K562 (cell line): ENCODE measurements around the gene SLC5A6. TPM values are rescaled to one million over a fixed set of nuclear protein-coding genes. Genes with fewer than 3 reads are reported as not detected.

ENCODE experiments used
- BACH1 ChIP-seq: fragments of 200-800 bp; sonication (Bioruptor generic); IDR thresholded peaks from 2 replicates; pipeline ENCODE4 v1.6.1; 2016; ENCODE audit warnings: missing genetic modification characterization, missing compliant biosample characterization
- COPS2 ChIP-seq: fragments of 450-650 bp; conservative IDR thresholded peaks from 2 replicates; pipeline ENCODE4 v1.6.1; 2016; ENCODE audit warnings: mild to moderate bottlenecking, moderate library complexity
- ELF4 ChIP-seq: fragments of 450-650 bp; formaldehyde crosslinking; IDR thresholded peaks from 2 replicates; pipeline ENCODE4 v1.4.0; 2022; ENCODE audit warnings: missing genetic modification characterization
- ETS2 ChIP-seq: IDR thresholded peaks from 2 replicates; pipeline ENCODE4 v1.6.1; 2016; ENCODE audit warnings: borderline replicate concordance, missing genetic modification characterization, mild to moderate bottlenecking, moderate library complexity, missing compliant biosample characterization; ENCODE audit not compliant: poor library complexity, severe bottlenecking
- FOXA1 ChIP-seq: fragments of 450-650 bp; IDR thresholded peaks from 2 replicates; pipeline ENCODE4 v1.6.1; 2016; ENCODE audit warnings: mild to moderate bottlenecking, borderline replicate concordance
- MCM7 ChIP-seq, 2 experiments: fragments of 450-650 bp; IDR thresholded peaks; 2 replicates each; pipeline ENCODE4 v1.6.1; 2016 to 2018
- MIER1 ChIP-seq: fragments of 450-650 bp; IDR thresholded peaks from 2 replicates; pipeline ENCODE4 v1.6.1; 2016; ENCODE audit warnings: antibody characterized with exemption, mild to moderate bottlenecking, low read depth
- NBN ChIP-seq: fragments of 450-650 bp; IDR thresholded peaks from 2 replicates; pipeline ENCODE4 v1.6.1; 2016; ENCODE audit warnings: low read depth, mild to moderate bottlenecking
- U2AF1 ChIP-seq: fragments of 200-400 bp; formaldehyde crosslinking; optimal IDR thresholded peaks from 2 replicates; pipeline ENCODE3; 2017; ENCODE audit warnings: mild to moderate bottlenecking, low read depth, low read length, moderate library complexity
- ZSCAN29 ChIP-seq: fragments of 450-650 bp; IDR thresholded peaks from 2 replicates; pipeline ENCODE4 v1.6.1; 2017
- ZZZ3 ChIP-seq: fragments of 450-650 bp; IDR thresholded peaks from 2 replicates; pipeline ENCODE4 v1.6.1; 2016; ENCODE audit warnings: antibody characterized with exemption, mild to moderate bottlenecking, moderate library complexity
- polyA plus RNA-seq, 8 experiments: library from polyadenylated mRNA; depleted of rRNA in 4 of 8; stranded (reverse) in 5 of 8; unstranded in 3 of 8; fragments of >200 nt; fragmentation: Nextera tagmentation in 2 of 8; fragmentation: Illumina TruSeq in 1 of 8; extraction: Ambion mirVana in 2 of 8; extraction: Trizol in 1 of 8; gene quantifications; 2 replicates each; pipeline versions ENCODE4 v1.2.1 to v1.2.3, GENCODE V29; 2011 to 2014; ENCODE audit warnings: inconsistent platforms in 1 of 8, missing spikeins in 1 of 8
- total RNA-seq, 7 experiments: library from RNA; depleted of rRNA in 6 of 7; stranded (reverse); fragments of >200 nt in 6 of 7; fragmentation: Illumina TruSeq in 2 of 7; extraction: Trizol in 2 of 7; gene quantifications; 2 replicates each; pipeline versions ENCODE4 v1.2.1 to v1.2.3, GENCODE V29; 2011 to 2021; ENCODE audit warnings: low replicate concordance in 1 of 7
- TF ChIP-seq, protein P1 (sequence below): fragments of 450-650 bp; IDR thresholded peaks from 2 replicates; pipeline ENCODE4 v1.6.1; 2016; ENCODE audit warnings: low read depth
- TF ChIP-seq, protein P2 (sequence below): fragments of 450-650 bp; IDR thresholded peaks from 2 replicates; pipeline ENCODE4 v1.7.1; 2018; ENCODE audit warnings: mild to moderate bottlenecking, low read depth; ENCODE audit not compliant: partially characterized antibody
- TF ChIP-seq, protein P3 (sequence below): conservative IDR thresholded peaks from 2 replicates; pipeline ENCODE4 v1.6.1; 2011; ENCODE audit warnings: low read depth, mild to moderate bottlenecking, low read length; ENCODE audit not compliant: control insufficient read depth
- TF ChIP-seq, protein P4 (sequence below): fragments of 450-650 bp; formaldehyde crosslinking; IDR thresholded peaks from 2 replicates; pipeline ENCODE4 v1.4.0; 2022; ENCODE audit warnings: missing genetic modification characterization

Gene SLC5A6
- total and polyA plus RNA-seq, 9 of the 15 experiments (the other 6 are each of a cell fraction or from before 2014, with no cell fraction given) = 32.6 to 137 (median 107) TPM

DNA sequence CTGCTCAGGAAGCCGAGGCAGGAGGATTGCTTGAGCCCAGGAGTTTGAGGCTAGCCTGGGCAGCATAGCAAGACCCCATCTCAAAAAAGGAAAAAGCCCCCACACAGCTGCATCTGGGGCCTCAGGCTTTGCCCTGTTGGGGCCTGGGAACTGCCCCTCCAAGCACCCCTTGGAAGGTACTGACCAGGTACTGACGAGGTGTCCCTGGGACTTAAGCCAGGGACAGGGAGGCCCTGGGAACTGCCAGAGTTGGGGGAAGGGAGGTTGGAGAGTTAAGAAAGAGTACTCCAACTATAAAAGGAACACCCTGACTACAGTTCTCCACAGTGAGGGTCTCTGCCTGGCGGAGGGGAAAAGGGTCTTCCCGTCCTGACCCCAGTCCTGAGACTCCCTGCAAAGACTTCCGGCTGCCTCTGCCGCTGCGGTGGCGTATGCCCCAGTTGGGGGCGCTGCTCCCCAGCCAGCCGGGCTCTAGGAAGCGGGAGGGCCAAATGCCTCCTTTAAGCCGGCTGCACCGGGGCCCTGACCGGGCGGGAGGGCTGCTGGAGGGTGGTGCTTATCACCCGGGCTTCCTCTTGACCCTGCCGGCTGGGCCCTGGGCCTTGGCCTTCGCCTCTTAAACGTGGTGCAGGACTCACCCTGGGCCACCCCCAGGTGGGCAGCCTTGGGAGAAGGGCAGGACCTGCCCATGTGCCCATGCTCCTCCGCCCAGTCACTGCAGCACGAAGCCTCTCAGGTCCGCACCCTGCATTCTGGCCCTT, 38.0 kb upstream of the SLC5A6 start (continued):
- TF ChIP-seq, protein P1, sequence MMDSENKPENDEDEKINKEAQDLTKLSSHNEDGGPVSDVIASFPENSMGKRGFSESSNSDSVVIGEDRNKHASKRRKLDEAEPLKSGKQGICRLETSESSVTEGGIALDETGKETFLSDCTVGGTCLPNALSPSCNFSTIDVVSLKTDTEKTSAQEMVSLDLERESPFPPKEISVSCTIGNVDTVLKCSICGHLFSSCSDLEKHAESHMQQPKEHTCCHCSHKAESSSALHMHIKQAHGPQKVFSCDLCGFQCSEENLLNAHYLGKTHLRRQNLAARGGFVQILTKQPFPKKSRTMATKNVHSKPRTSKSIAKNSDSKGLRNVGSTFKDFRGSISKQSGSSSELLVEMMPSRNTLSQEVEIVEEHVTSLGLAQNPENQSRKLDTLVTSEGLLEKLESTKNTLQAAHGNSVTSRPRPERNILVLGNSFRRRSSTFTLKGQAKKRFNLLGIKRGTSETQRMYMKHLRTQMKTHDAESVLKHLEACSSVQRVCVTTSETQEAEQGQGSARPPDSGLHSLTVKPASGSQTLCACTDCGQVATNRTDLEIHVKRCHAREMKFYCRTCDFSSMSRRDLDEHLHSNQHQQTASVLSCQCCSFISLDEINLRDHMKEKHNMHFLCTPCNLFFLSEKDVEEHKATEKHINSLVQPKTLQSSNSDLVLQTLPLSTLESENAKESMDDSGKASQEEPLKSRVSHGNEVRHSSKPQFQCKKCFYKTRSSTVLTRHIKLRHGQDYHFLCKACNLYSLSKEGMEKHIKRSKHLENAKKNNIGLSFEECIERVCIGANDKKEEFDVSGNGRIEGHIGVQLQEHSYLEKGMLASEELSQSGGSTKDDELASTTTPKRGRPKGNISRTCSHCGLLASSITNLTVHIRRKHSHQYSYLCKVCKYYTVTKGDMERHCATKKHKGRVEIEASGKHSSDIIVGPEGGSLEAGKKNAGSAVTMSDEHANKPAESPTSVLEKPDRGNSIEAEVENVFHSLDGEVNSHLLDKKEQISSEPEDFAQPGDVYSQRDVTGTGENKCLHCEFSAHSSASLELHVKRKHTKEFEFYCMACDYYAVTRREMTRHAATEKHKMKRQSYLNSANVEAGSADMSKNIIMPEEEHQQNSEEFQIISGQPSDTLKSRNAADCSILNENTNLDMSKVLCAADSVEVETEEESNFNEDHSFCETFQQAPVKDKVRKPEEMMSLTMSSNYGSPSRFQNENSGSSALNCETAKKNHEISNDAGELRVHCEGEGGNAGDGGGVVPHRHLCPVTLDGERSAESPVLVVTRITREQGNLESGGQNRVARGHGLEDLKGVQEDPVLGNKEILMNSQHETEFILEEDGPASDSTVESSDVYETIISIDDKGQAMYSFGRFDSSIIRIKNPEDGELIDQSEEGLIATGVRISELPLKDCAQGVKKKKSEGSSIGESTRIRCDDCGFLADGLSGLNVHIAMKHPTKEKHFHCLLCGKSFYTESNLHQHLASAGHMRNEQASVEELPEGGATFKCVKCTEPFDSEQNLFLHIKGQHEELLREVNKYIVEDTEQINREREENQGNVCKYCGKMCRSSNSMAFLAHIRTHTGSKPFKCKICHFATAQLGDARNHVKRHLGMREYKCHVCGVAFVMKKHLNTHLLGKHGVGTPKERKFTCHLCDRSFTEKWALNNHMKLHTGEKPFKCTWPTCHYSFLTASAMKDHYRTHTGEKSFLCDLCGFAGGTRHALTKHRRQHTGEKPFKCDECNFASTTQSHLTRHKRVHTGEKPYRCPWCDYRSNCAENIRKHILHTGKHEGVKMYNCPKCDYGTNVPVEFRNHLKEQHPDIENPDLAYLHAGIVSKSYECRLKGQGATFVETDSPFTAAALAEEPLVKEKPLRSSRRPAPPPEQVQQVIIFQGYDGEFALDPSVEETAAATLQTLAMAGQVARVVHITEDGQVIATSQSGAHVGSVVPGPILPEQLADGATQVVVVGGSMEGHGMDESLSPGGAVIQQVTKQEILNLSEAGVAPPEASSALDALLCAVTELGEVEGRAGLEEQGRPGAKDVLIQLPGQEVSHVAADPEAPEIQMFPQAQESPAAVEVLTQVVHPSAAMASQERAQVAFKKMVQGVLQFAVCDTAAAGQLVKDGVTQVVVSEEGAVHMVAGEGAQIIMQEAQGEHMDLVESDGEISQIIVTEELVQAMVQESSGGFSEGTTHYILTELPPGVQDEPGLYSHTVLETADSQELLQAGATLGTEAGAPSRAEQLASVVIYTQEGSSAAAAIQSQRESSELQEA = no peak
- TF ChIP-seq, protein P2, sequence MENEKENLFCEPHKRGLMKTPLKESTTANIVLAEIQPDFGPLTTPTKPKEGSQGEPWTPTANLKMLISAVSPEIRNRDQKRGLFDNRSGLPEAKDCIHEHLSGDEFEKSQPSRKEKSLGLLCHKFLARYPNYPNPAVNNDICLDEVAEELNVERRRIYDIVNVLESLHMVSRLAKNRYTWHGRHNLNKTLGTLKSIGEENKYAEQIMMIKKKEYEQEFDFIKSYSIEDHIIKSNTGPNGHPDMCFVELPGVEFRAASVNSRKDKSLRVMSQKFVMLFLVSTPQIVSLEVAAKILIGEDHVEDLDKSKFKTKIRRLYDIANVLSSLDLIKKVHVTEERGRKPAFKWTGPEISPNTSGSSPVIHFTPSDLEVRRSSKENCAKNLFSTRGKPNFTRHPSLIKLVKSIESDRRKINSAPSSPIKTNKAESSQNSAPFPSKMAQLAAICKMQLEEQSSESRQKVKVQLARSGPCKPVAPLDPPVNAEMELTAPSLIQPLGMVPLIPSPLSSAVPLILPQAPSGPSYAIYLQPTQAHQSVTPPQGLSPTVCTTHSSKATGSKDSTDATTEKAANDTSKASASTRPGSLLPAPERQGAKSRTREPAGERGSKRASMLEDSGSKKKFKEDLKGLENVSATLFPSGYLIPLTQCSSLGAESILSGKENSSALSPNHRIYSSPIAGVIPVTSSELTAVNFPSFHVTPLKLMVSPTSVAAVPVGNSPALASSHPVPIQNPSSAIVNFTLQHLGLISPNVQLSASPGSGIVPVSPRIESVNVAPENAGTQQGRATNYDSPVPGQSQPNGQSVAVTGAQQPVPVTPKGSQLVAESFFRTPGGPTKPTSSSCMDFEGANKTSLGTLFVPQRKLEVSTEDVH = no peak
- TF ChIP-seq ELF4 (CRISPR knock-in tag) (no peak), FOXA1 (no peak), ETS2 (tag) (no peak), ZSCAN29 (no peak), ZZZ3 (no peak), U2AF1 (no peak), NBN (no peak), COPS2 (no peak), BACH1 (tag) (no peak), MCM7 (IDR thresholded peaks at IDR 0.05) (no peak), MIER1 (no peak)
- TF ChIP-seq, protein P3, sequence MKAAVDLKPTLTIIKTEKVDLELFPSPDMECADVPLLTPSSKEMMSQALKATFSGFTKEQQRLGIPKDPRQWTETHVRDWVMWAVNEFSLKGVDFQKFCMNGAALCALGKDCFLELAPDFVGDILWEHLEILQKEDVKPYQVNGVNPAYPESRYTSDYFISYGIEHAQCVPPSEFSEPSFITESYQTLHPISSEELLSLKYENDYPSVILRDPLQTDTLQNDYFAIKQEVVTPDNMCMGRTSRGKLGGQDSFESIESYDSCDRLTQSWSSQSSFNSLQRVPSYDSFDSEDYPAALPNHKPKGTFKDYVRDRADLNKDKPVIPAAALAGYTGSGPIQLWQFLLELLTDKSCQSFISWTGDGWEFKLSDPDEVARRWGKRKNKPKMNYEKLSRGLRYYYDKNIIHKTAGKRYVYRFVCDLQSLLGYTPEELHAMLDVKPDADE = no peak; the same call in 1 of the 2 replicates
- TF ChIP-seq, protein P4, sequence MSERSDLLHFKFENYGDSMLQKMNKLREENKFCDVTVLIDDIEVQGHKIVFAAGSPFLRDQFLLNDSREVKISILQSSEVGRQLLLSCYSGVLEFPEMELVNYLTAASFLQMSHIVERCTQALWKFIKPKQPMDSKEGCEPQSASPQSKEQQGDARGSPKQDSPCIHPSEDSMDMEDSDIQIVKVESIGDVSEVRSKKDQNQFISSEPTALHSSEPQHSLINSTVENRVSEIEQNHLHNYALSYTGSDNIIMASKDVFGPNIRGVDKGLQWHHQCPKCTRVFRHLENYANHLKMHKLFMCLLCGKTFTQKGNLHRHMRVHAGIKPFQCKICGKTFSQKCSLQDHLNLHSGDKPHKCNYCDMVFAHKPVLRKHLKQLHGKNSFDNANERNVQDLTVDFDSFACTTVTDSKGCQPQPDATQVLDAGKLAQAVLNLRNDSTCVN (CRISPR knock-in tag) = no peak
